ENCODE data around the gene BAIAP2L2.

DNA sequence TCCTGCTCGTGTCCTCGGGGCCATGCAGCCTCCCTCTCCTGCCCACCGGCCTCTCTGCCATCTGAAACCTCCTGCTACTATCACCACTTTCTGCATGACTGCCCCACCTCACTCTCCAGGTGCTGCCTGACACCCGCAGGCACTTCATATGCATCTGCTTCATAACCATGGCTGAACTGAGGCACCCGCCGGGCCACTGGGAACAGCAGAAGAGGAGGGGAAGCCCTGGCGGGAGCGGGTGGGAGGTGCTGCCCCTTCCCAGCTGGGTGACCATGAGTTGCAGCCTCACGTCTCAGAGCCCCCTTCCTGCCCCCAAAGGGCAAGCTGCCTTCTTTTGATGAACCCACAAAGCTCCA, 75.0 kb downstream of the BAIAP2L2 start:
- TF ChIP-seq, protein P1, sequence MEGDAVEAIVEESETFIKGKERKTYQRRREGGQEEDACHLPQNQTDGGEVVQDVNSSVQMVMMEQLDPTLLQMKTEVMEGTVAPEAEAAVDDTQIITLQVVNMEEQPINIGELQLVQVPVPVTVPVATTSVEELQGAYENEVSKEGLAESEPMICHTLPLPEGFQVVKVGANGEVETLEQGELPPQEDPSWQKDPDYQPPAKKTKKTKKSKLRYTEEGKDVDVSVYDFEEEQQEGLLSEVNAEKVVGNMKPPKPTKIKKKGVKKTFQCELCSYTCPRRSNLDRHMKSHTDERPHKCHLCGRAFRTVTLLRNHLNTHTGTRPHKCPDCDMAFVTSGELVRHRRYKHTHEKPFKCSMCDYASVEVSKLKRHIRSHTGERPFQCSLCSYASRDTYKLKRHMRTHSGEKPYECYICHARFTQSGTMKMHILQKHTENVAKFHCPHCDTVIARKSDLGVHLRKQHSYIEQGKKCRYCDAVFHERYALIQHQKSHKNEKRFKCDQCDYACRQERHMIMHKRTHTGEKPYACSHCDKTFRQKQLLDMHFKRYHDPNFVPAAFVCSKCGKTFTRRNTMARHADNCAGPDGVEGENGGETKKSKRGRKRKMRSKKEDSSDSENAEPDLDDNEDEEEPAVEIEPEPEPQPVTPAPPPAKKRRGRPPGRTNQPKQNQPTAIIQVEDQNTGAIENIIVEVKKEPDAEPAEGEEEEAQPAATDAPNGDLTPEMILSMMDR (IDR thresholded peaks at IDR 0.05; ENCODE audit: insufficient read depth, low read depth, low read length): no peak
- TF ChIP-seq EZH2 (IDR thresholded peaks at IDR 0.05; ENCODE audit: insufficient read depth, low read length): no peak

Measured in astrocyte (in vitro differentiated cells and primary cell).